Posterior vena cava (tissue), 2 donors: ENCODE measurements around the gene GALNTL6. TPM values are rescaled to one million over a fixed set of nuclear protein-coding genes. Genes with fewer than 3 reads are reported as not detected.

Source experiments
- DNase-seq: peaks from one replicate; pipeline ENCODE4 v3.0.0-alpha.2; 2020; ENCODE audit warnings: low spot score
- intact Hi-C, 2 donors: fragments of 100-400 bp; cut with DNase I; formaldehyde crosslinking; loops; one replicate each; pipeline versions ENCODE4 v1.14.1 to v1.14.2; 2022 to 2023
- total RNA-seq, 2 donors: library from RNA; stranded (reverse); fragmentation: NEBNext Ultra II Directional; extraction: Animal tissue kit (Norgen Biotek cat#: 25700); gene quantifications; one replicate each; pipeline ENCODE4 v1.2.1, GENCODE V29; 2021
- donor health status: DM: yes; HTN: yes; CAD: no.
- donor health status: DM: yes; HTN: yes; CAD: no.

Gene GALNTL6
- total RNA-seq, 2 donors from 2014 or later, result not detected

DNA sequence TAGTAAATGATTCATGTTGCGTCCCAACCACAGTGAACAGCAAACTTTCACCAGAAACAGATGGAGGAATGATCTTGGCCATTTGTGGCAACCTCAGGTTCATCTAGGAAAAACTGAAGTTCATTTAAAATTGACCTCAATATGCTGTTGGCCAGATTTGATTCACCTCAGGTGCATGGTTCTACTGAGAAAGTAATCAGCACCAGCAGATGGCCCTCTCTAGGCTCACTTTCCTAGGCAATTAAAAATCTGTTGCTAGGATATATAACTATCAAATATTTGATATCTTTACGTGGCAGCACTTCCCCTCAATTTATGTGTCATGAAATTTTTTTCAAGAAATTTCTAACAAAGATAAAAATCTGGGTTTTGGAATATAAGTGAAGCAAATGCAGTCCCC, 344.7 kb downstream of the GALNTL6 start:
- intact Hi-C loops, result no loop called here
- DNase-seq, result no peak

DNA sequence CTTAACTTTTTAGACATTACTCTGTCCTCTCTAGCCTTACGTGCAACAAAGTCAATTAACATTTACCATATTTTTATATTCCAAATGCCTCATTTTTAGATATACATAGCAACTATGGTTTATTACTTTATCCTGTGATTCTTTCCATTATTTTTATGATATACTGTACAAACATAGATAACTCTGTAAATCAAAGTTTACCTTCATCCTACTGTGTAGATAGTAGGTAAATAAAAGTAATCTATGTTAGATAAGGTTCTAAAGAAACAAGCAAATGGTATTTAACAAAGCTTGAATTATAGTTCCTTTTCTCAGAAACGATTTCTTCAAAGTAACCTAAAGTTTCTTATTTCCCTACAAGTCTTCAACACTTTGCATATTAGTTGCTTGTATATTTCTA, 350.0 kb downstream of the GALNTL6 start:
- intact Hi-C loops, result no loop called here
- no peak for DNase-seq

DNA sequence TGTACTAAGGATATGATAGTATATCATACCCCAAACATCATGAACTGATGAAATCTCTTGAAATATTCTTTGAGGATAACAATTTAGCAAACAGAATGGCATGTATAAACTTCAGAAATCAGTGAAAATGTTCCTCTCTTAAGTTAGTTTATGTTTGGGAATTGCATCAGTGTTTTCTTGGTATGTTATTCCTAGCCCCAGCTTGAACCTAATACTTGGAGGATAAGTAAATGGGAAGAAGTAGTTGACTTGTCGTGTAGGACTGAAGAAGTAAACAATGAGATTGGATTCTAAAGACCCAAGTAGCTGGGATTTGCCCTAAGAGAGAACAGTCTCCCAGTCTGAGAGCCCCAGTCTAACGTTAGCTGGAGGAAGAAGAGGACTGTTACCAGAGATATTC, 355.7 kb downstream of the GALNTL6 start:
- intact Hi-C loops, result no loop called here
- no peak for DNase-seq

DNA sequence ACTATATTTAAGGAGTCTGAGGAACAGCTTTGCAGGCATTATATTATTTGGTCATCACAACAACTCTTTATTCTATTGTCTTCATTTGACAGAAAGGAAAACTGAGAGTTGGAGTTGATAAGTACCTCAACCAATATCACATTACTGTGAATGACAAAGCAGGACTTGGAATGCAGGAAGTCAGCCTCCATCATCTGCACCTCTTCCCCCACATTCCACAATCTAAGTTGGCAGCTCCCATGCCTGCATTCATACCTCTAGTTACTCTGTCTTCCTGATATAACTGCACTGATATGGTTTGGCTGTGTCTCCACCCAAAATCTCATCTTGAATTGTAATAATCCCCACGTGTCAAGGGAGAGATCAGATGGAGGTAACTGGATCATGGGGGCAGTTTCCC, 356.7 kb downstream of the GALNTL6 start:
- DNase-seq, result no peak
- intact Hi-C loops, result no loop called here

DNA sequence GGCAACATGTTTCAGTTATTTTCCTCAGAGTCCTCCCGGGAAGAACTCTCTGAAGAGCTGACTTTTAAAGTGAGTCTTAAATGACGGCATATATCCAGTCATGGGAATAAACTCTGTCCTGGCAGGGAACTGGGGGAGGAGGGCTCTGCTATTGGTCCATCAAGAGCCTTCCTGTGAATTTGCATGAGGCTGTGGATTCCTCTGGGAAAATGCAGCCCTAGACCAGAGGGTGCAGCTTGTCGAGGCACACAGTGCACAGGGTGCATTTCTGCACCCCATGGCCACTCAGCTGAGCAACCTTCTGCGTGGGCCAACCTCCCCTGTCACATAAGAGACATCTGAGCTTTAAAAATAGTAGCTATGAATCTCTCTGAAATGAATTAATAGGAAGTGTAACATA, 360.0 kb downstream of the GALNTL6 start:
- DNase-seq, result no peak
- intact Hi-C loops, result no loop called here

DNA sequence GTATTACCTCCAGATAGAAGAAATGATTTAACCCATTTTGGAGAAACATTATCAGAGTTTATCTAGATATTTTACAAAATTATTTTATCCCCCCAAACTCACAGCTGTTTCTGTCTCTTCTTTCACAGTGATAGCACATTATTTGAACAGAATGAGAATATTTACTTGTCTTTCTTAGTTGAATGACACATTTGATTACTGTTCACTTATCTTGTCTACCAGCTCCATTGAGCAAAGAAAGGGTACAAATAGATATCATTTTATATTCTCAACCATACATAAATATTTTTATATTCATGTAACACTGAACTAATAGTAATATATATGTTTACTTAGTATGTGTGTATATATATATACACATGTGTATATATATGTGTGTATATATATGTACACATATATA, 364.2 kb downstream of the GALNTL6 start:
- intact Hi-C loops, result no loop called here
- no peak for DNase-seq

DNA sequence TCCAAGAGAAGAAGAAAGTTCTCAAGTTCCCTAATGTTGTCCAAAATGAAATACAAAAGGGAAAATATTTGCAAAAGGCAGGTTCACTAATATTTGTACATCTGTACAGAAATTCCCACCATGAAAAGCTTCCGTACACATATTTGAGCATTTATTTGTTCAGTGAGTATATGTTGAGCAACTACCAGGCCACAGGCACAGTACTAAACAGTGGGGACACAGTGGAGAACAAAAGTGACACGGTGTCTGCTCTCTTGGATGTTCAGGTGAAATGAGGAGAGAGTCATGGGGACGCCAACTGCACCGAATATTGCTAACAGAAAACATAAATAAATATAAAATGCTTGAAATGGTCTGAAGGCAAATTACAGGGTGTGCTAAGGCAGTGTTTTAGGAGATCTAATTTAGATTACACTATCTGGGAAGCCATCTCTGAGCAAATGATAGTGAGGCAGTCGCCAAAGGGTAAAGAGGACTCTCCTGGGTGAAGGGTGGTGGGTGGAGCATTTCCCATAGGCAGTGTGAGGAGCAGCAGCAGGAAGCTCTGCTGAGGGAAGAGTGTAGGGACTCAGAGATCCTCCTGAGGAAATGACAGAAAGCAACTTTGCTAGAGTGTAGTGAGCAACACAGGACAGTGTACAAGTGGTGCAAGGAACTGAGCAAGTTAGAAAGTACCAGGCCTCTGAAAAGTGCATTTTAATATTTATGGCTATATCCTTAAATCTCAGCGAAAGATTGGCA, 375.2 kb downstream of the GALNTL6 start:
- intact Hi-C loops, result no loop called here
- no peak for DNase-seq

DNA sequence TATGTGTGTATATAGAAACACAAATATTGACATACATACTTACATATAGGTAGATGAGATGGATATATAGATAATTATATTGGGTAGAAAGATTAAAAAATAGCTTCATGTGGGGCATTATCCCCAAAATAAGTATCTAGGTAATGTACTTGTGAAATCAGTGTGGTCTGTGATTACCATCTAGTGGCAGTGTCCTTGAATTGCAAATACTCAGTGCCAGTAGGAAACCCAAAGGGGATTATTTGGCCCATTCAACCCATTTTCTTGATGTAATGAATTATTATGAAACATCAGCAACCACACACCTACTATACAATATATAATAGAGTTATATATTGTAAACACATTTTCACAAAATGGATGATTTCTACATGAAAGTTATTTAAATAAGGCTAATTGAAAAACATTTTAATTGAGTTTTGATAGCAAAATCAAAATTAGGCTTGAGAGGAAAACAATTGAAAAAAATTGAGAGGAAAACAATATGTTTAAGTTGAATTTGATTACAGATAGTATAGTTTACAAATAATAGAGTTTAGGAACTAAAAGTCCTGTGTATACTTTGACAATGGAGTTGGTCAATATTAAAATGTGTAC, 389.4 kb downstream of the GALNTL6 start:
- no peak for DNase-seq
- intact Hi-C loops, result no loop called here

DNA sequence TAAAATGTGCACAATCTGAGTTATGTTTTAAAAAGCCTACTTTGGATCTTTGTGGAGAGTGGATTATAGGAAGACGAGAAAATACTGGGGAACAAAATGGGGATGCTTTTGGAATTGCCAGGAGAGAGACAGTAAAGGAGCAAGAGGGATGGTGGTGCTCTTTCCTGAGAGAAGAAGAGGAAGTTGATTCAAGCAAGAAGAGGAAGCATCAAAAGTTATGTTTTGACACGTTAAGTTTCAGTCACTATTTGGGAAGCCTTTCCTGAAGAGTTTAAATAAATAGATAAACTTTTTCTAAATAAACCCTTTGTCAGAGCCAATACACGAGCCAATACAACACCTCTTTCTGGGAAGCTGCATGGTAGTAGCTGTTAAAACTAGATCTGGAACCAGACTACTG, 394.1 kb downstream of the GALNTL6 start:
- intact Hi-C loops, result no loop called here
- DNase-seq, result no peak

DNA sequence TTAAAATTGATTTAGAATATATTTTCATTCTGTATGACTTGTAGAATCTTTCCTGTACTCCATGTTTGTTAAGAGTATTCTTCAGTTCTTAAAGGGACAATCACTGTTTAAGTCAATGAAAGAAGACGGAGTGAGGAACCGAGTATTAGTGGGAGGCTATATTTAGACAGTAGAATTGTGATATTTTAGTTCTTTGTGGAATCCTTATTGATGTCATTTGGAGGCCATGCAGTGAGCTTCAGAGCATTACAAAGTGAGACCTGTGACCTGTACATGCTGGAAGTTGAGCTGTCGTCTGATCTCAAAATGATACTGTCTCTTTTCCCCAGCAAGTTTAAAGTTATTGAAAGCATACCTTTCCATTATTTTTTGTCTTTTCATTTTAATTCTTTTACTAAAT, 394.7 kb downstream of the GALNTL6 start:
- intact Hi-C loops, result no loop called here
- no peak for DNase-seq

DNA sequence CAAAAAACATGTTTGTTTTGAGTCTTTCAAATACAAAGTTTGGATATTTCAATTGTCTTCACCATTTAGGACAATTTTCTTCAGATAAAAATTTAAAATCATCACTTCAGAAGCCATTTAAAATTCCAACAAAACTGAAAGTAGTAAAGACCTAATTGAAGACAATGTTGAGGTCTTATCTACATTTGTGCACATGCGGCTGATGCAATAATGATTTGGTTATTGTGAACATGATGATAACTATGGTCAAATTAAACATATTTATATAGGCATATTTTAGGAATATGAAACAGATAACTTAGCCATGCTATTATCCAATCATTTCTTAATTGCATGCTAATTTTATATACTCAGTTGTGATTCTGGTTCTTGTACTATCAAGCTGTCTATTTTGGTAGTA, 407.5 kb downstream of the GALNTL6 start:
- intact Hi-C loops, result no loop called here
- DNase-seq, result no peak

DNA sequence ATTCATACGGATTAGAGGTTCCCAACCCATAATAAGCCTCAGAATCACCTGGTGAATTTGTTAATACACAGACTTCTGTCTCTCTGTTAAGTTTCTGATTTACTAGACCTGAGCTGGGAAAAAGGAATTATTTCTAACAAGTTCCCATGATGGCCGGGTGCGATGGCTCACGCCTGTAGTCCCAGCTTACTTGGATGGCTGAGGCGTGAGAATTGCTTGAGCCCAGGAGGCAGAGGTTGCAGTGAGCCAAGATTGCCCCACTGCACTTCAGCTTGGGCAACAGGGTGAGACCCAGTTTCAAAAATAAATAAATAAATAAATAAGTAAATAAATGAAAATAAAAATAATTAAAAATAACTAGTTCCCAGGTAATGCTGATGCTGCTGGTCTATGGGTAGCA, 412.3 kb downstream of the GALNTL6 start:
- peak; percentile 62 for DNase-seq
- intact Hi-C loops, result no loop called here

DNA sequence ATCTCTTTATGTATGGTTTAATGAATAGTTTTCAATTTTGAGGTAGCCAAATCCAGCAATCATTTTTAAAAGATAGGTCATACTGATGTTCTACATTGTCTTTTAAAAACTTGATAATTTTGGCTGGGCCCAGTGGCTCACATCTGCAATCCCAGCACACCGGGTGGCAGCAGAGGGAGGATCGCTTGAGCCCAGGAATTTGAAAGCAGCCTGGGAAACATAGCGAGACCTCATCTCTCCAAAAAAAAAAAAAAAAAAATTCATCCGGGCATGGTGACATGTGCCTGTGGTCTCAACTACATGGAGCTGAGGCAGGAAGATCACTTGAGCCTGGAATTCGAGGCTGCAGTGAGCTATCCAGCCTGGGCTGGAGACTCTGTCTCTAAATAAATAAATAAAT, 419.8 kb downstream of the GALNTL6 start:
- intact Hi-C loops, result no loop called here
- no peak for DNase-seq

DNA sequence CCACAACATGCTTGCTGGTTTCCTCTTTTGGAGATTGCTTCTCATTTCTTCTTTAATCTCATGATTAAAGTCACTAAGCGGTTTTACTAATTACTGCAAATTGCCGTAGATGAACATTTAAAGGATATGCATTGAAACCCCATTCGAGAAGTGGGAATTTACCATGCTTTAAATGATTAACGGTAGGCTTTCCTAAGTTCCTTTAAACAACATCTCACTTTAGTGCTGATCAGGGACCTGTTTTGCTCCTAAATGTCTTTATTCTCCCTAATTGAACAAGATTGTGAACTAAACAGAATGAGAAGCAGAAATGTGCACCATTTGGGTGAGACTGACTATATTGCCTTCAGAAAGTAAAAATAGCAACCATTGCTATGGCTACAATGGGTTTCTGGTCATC, 430.3 kb downstream of the GALNTL6 start:
- intact Hi-C loops, result no loop called here

DNA sequence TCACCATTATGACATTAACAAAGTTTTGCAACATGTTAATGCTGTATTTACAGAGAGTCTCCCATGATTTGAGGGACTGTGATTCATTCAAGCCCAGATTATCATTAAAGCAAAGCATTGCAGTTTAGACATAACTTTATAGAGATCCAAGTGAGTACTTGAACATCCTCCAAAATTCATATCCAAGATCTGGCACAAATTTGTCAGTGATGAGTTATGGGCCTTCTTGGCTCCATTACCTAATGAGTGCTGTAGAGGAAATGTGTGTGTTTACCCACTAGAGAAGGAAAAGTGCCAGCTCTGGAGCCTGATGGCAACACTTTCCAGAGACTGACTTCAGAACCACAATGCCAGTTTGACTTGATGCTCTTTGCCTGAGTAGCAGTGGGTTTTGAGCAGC, 432.3 kb downstream of the GALNTL6 start:
- intact Hi-C loops, result no loop called here

More for the DNA sequence above, 430.3 kb downstream of the GALNTL6 start:
- DNase-seq, result no peak

DNA sequence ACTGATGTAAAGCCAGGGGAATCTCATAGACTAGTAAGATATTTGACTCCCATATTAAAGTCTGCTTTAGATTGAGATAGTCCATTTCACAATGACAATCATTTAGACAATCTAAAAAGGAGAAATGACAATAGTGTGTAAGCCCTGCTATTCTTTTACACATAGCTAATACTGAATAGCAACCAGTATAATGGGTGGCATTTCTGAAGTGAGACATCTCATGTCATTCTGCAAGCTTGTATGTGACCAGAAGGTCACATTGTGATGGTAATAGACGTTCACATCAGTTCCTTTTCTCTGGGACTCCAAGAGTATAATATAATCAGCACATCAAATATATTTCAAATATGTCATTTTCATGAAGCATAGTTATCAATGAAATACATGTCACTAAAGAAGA, 440.2 kb downstream of the GALNTL6 start:
- intact Hi-C loops, result no loop called here

More for the DNA sequence above, 432.3 kb downstream of the GALNTL6 start:
- DNase-seq, result no peak

DNA sequence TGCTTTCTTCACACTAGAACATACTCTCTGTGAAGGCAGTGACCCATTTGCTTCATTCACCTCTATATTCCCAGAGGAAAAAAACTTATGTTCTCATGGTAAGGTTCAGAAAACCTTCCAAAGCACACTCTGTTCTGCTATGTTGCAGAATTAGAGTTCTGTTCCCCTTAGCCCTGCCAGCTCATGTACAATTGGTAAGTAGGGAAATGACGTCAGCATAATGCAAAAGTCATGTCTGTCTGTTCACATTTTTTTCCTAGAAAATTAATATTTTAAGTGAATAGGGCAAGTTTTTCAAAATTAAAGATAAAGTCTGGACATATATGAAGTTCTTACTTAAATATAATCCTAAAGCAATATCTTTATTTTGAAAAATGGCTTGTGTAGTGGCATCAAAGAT, 443.6 kb downstream of the GALNTL6 start:
- intact Hi-C loops, result no loop called here
- DNase-seq, result no peak

More for the DNA sequence above, 440.2 kb downstream of the GALNTL6 start:
- no peak for DNase-seq

DNA sequence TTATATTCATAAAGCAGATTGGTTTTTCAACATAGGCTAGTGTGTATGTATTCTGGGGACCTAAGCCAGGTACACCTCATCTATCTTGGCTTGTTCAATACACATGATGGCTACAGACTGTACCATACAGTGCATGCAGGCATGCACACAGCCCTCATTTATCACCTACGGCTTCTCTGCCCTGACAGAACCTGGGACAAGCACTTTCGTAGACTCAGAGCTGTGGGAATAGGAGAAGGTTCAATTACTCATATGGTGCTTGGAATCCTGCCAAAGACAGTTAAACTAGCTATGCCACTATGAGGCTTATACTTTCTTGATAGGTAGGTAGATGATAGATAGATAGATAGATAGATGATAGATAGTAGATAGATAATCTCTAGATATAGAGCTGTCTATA, 457.2 kb downstream of the GALNTL6 start:
- no peak for DNase-seq
- intact Hi-C loops, result no loop called here

DNA sequence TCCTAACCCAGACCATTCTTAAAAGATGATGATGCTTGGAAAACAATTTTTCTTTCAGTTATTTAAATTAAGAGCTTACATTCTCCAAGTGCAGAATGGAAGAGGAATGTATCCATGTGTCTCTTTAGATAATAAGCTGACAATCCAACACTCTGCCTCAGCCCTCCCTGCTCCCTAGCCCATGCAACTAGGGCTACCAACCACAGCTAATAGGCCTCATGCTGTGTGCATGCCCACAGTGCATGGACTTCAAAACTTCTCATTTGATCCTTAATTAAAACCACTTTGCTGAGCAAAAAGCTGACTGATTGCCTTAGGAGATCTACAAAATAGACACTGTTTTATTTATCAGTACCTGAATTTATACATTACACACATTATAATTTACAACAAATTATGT, 473.9 kb downstream of the GALNTL6 start:
- DNase-seq, result no peak
- intact Hi-C loops, result no loop called here

DNA sequence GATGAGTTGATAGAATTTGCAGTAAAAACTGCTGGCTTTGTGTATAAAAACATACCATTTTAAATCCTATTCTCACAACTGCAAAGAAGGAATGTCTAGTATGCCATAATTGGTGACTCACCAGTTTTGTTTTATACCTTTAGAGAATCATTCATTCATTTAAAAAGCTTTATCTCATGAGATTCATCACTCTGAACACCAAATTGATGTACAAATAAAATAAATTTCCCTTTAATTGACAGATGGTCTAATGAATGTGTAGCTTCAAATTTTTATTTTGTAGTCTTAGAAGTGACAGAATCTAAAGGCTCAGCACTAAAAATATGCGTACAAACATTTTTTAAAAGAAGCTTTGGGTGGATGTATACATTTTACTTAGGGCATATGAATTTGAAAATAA, 492.5 kb downstream of the GALNTL6 start:
- intact Hi-C loops, result no loop called here
- DNase-seq, result no peak

DNA sequence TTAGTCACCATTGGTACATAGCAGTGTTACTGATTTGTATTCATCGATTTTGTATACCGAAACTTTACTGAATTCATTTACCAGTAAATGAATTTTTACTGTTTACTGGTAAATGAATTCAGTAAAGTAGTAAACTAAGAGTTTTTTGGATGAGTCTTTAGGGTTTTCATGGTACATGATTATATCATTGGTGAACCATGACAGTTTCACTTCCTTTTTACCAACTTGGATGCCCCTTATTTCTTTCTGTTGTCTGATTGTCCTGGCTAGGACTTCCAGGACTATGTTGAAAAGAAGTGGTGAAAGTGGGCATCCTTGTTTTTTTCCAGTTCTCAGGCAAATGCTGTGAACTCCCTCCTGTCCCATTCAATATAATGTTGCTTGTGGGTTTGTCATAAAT, 494.9 kb downstream of the GALNTL6 start:
- intact Hi-C loops, result no loop called here

More for the DNA sequence above, 494.9 kb downstream of the GALNTL6 start:
- no peak for DNase-seq
